PFSK-1 (cell line): ENCODE data around the gene KRTAP5-1.

Source experiments
- POLR2AphosphoS5 ChIP-seq: IDR thresholded peaks from 2 replicates; pipeline ENCODE4 v1.6.1; 2012; ENCODE audit warnings: low read depth, mild to moderate bottlenecking, control low read depth, low read length, moderate library complexity
- REST ChIP-seq, 2 experiments: IDR thresholded peaks; 2 replicates each; pipeline versions ENCODE4 v1.6.1 to v1.8.0; 2011 to 2012; ENCODE audit warnings: low read depth in 2 of 2, low read length in 2 of 2, control low read depth in 1 of 2, inconsistent platforms in 1 of 2, mild to moderate bottlenecking in 1 of 2, moderate library complexity in 1 of 2; ENCODE audit not compliant: insufficient read depth in 1 of 2
- SIN3A ChIP-seq: IDR thresholded peaks from 2 replicates; pipeline ENCODE4 v1.6.1; 2012; ENCODE audit warnings: mild to moderate bottlenecking, low read length, moderate library complexity, borderline replicate concordance; ENCODE audit not compliant: insufficient read depth
- TAF1 ChIP-seq: IDR thresholded peaks from 2 replicates; pipeline ENCODE4 v1.6.1; 2012; ENCODE audit warnings: low read length, control low read depth, borderline replicate concordance; ENCODE audit not compliant: insufficient read depth

GRCh38 chr11:1632053-1632714, 47.1 kb upstream of the KRTAP5-1 start:
- TF ChIP-seq REST (IDR thresholded peaks at IDR 0.05; ENCODE audit: insufficient read depth in 1 of 2, low read depth in 2 of 2, low read length in 2 of 2) (no peak), POLR2AphosphoS5 (no peak), TAF1 (no peak), SIN3A (no peak)
